C4-2B (cell line): ENCODE measurements around the gene SZT2.

Experiments
- CTCF ChIP-seq: fragments of 450-650 bp; conservative IDR thresholded peaks from 2 replicates; pipeline ENCODE4 v1.5.1; 2017; ENCODE audit warnings: mild to moderate bottlenecking
- ZFX ChIP-seq: fragments of 450-650 bp; IDR thresholded peaks from 2 replicates; pipeline ENCODE4 v1.6.1; 2017

- TF ChIP-seq CTCF (no peak), ZFX (no peak)
Observed at GRCh38 chr1:43350976-43351375, 38.7 kb upstream of the SZT2 start.
